Endothelial cell of umbilical vein (primary cell): ENCODE measurements around the gene MYZAP. TPM values are rescaled to one million over a fixed set of nuclear protein-coding genes. Genes with fewer than 3 reads are reported as not detected.

Source experiments
- BruUV-seq: library from RNA; stranded (reverse); fragments of 400-500 nt; replicated peaks from 2 replicates; lab custom pipeline; 2021; lab: Mats Ljungman, UMichigan
- CTCF ChIA-PET: fragments of 300-600, 350-600 bp; sonication (Branson Sonifier 250); formaldehyde crosslinking; loops from one replicate; lab custom pipeline; 2021; ENCODE audit warnings: antibody characterized with exemption, inconsistent platforms; lab: Charles Lee
- POLR2A ChIA-PET: fragments of 300-600, 350-600 bp; sonication (Branson Sonifier 250); formaldehyde crosslinking; loops from one replicate; lab custom pipeline; 2021; ENCODE audit warnings: antibody characterized with exemption, inconsistent platforms; lab: Charles Lee
- DNase-seq: peaks from one replicate; pipeline ENCODE4 v3.0.0-alpha.2; 2011; ENCODE audit warnings: low read depth, low spot score
- FAIRE-seq: peaks from 2 replicates; lab custom pipeline; 2011; peaks lifted over from hg19 to GRCh38; lab: Jason Lieb, UNC
- H2AFZ ChIP-seq: 2 replicates; pipeline ENCODE4 v1.6.0; 2012; ENCODE audit warnings: low read depth, low read length, control low read depth, inconsistent platforms
- H3K27ac ChIP-seq: 2 replicates; pipeline ENCODE4 v1.5.1; 2011; ENCODE audit warnings: low read depth, mild to moderate bottlenecking, control low read depth, low read length, moderate library complexity; ENCODE audit not compliant: insufficient read depth
- H3K27me3 ChIP-seq, 2 experiments: 2 replicates each; pipeline versions ENCODE4 v1.6.0 to v1.6.1; 2011; ENCODE audit warnings: low read length in 2 of 2, mixed read lengths in 1 of 2; ENCODE audit not compliant: control insufficient read depth in 2 of 2, insufficient read depth in 2 of 2
- H3K36me3 ChIP-seq, 2 experiments: 2 replicates in 1 of 2; 3 replicates in 1 of 2; pipeline ENCODE4 v1.5.1; 2011; ENCODE audit warnings: low read length in 2 of 2, mild to moderate bottlenecking in 1 of 2, moderate library complexity in 1 of 2; ENCODE audit not compliant: control insufficient read depth in 2 of 2, insufficient read depth in 2 of 2; ENCODE audit errors: extremely low read depth in 1 of 2
- H3K4me1 ChIP-seq: 3 replicates; pipeline ENCODE4 v1.5.1; 2011; ENCODE audit warnings: mild to moderate bottlenecking, low read length; ENCODE audit not compliant: control insufficient read depth, insufficient read depth; ENCODE audit errors: extremely low read depth
- H3K4me2 ChIP-seq: 2 replicates; pipeline ENCODE4 v1.6.1; 2011; ENCODE audit warnings: low read length, control low read depth, mixed read lengths; ENCODE audit not compliant: insufficient read depth
- H3K4me3 ChIP-seq, 3 experiments: fragments of 200-600 bp in 1 of 3; sonication (generic), shearing (Covaris generic) in 1 of 3; replicated peaks in 1 of 3; 2 replicates each; pipeline ENCODE4 v1.5.1; 2011 to 2016; ENCODE audit warnings: control low read depth in 3 of 3, low read length in 3 of 3, mild to moderate bottlenecking in 2 of 3, inconsistent platforms in 1 of 3, low read depth in 1 of 3, moderate library complexity in 1 of 3; ENCODE audit not compliant: insufficient read depth in 1 of 3
- H3K79me2 ChIP-seq: 2 replicates; pipeline ENCODE4 v1.6.0; 2012; ENCODE audit warnings: low read length, inconsistent platforms; ENCODE audit not compliant: control insufficient read depth, insufficient read depth
- H3K9ac ChIP-seq: replicated peaks from 2 replicates; pipeline ENCODE3; 2011; ENCODE audit warnings: low read length, control low read depth; ENCODE audit not compliant: insufficient read depth; ENCODE audit errors: extremely low read depth
- H3K9me1 ChIP-seq: replicated peaks from 3 replicates; pipeline ENCODE4 v1.6.0; 2011; ENCODE audit warnings: mild to moderate bottlenecking, low read length; ENCODE audit not compliant: control insufficient read depth, insufficient read depth; ENCODE audit errors: extremely low read depth
- H3K9me3 ChIP-seq: replicated peaks from 2 replicates; pipeline ENCODE4 v1.5.1; 2012; ENCODE audit warnings: low read length, inconsistent platforms; ENCODE audit not compliant: control insufficient read depth, insufficient read depth
- H4K20me1 ChIP-seq: replicated peaks from 2 replicates; pipeline ENCODE3; 2011; ENCODE audit warnings: mild to moderate bottlenecking, low read length; ENCODE audit not compliant: control insufficient read depth, insufficient read depth; ENCODE audit errors: extremely low read depth
- CTCF ChIP-seq, 2 donors: IDR thresholded peaks; 1 replicate in 1 of 2; 2 replicates in 1 of 2; pipeline ENCODE4 v1.5.1; 2011; ENCODE audit warnings: low read length in 2 of 2, mild to moderate bottlenecking in 2 of 2, moderate library complexity in 2 of 2, control low read depth in 1 of 2, inconsistent platforms in 1 of 2, low read depth in 1 of 2; ENCODE audit not compliant: insufficient read depth in 1 of 2; ENCODE audit errors: extremely low read depth in 1 of 2
- FOS ChIP-seq: IDR thresholded peaks from 2 replicates; pipeline ENCODE4 v1.6.1; 2011; ENCODE audit warnings: mild to moderate bottlenecking, low read length, moderate library complexity, borderline replicate concordance; ENCODE audit not compliant: insufficient read depth
- MYC ChIP-seq: IDR thresholded peaks from one replicate; pipeline ENCODE4 v1.6.1; 2011; ENCODE audit warnings: mild to moderate bottlenecking, low read depth, low read length
- POLR2AphosphoS5 ChIP-seq: IDR thresholded peaks from 2 replicates; pipeline ENCODE4 v1.6.1; 2012; ENCODE audit warnings: low read depth, mild to moderate bottlenecking, control low read depth, low read length, moderate library complexity; ENCODE audit not compliant: insufficient read depth
- dilution Hi-C: fragments of 300-500 bp; cut with MboI; formaldehyde crosslinking; loops from one replicate; pipeline ENCODE4 v1.15.0; 2019; ENCODE audit warnings: low sequenced_read_pairs; ENCODE audit not compliant: extremely low pct_ligation_motif_present
- intact Hi-C: fragments of 100-400 bp; cut with micrococcal nuclease; formaldehyde crosslinking; loops from one replicate; pipeline ENCODE4 v1.10.0; 2022
- polyA plus RNA-seq, 4 experiments: library from polyadenylated mRNA; depleted of rRNA in 3 of 4; stranded (reverse) in 3 of 4; unstranded in 1 of 4; fragments of >200 nt; gene quantifications; 2 replicates each; pipeline versions ENCODE4 v1.2.1 to v1.2.3, GENCODE V29; 2011 to 2012; ENCODE audit warnings: missing spikeins in 1 of 4
- total RNA-seq: library from RNA; stranded (reverse); gene quantifications from 2 replicates; pipeline ENCODE4 v1.2.3, GENCODE V29; 2021
- TF ChIP-seq, protein P1 (sequence below): IDR thresholded peaks from 2 replicates; pipeline ENCODE4 v1.6.1; 2011; ENCODE audit not compliant: insufficient read depth, insufficient read length

MYZAP gene
- total and polyA plus RNA-seq, 2 donors (not counting 3 experiments of a cell fraction or from before 2014, with no cell fraction given) = 6.3 to 8.1 TPM

DNA sequence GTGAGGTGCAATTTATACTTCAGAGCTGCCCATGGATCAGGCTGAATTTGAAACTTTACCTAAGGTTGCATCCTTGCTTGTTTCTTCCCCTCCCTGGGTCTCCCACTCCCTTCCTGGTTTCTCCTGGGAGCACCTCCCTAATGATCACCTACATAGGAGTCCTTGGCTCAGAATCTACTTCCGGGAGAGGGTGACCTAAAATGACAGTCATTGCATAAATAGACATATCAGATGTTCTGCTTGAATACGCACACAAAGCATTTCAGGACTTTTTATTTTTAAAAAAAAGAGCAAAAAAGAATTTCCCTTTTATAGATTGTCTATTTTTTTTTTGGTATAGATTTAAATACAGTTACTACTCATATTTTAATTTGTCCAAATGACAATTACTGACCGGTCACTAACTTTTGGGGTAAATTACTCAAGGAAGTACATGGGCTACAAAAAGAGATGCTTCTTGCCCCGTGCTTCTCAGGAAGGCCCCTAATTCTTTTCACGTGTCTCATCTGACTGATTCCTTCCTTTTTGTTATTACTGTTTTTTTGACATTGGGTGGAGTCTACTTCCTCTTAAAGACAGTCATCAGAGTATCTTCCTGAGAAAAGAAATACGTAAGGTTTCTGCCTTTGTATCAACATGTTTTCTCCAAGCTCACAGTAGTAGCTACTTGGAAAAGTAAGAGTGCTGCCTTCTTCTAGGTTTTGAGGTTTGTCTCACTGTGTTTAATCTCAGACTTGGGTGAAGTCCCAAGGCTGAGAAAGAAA lies 4.9 kb upstream of the MYZAP start:
- intact Hi-C loops (no loop called here), dilution Hi-C loops (no loop called here)
- H3K9me3 ChIP-seq = no peaks in the 10 kb centered on the region
- H3K36me3 ChIP-seq = no peaks in the 10 kb centered on the region
- peak overlapping the region; percentile 19 for H2AFZ ChIP-seq
- POLR2A ChIA-PET = no interaction called here
- FAIRE-seq (peak; percentile 66), DNase-seq (no peak)
- H3K27me3 ChIP-seq = no peaks in the 10 kb centered on the region
- H4K20me1 ChIP-seq = no peaks in the 10 kb centered on the region
- BruUV-seq = no TSS peak
- no peak overlapping the region for H3K4me2 ChIP-seq
- no peak overlapping the region for H3K27ac ChIP-seq
- no peaks in the 10 kb centered on the region for H3K9me1 ChIP-seq
- no peak overlapping the region for H3K4me3 ChIP-seq
- H3K79me2 ChIP-seq = no peaks in the 10 kb centered on the region
- H3K4me1 ChIP-seq = peaks cover 13% of the 10 kb centered on the region
- TF ChIP-seq CTCF (IDR thresholded peaks at IDR 0.05; ENCODE audit: extremely low read depth in 1 of 2, insufficient read depth in 1 of 2, low read depth in 1 of 2, low read length in 2 of 2) = no peak
- TF ChIP-seq POLR2AphosphoS5 = no peak
- peak; percentile 47 for TF ChIP-seq FOS
- TF ChIP-seq MYC = no peak
- TF ChIP-seq, protein P1, sequence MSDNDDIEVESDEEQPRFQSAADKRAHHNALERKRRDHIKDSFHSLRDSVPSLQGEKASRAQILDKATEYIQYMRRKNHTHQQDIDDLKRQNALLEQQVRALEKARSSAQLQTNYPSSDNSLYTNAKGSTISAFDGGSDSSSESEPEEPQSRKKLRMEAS = no peak
- CTCF ChIA-PET = interaction anchor here (0.9 to 1.6 kb wide), 4 partner anchors 8 to 27 kb away, joined by 3 to 5 read pairs (median 3); no protein-coding TSS in a partner anchor
- H3K9ac ChIP-seq = no peak overlapping the region
